ENCODE measurements around the gene FARS2. TPM values are rescaled to one million over a fixed set of nuclear protein-coding genes. Genes with fewer than 3 reads are reported as not detected.
"Not testable (repeated sequence)": the region's sequence is repeated elsewhere in the genome, so short reads cannot be mapped to it uniquely, and the experiment has no call there.

FARS2 gene
- total RNA-seq, 1 donor from 2014 or later: 20.1 TPM

DNA sequence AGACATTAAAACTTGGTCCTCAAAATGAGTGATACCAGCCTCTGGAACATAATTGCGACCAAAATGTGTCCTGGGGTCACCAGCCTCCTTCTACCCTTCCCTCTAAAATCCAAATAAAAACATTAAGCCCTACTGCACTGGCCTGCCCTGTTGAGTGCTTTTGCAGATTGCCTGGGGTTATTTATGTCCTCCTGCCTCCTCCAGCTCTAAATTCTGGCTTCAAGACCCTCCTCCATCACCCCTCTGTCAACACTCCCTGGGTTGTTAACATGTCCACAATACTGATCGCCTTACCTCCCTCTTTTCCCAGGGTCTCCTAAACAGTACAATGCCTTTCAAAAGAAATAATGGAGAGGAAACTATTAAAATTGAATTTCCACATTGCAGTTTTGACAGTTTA lies 418.0 kb downstream of the FARS2 start:
- intact Hi-C loops (cut with micrococcal nuclease): no loop called here

DNA sequence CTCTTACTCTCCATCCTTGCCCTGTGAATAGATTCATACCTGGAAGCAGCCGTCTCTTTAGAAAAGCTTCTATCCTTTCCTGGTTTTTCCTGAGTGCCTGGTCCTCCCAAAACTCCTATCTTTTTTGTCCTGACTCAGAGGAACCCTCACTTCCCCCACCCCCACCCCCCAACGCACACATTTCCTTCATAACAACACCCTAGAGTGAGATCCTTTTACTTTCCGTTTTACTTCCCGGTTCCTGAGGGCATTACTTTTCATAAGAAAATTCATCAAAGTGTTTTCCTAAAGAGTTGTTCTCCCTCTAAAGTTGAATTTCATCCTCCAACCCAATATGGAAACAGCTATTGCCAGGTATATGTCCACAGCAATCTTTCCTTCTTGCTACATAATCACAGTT lies 418.4 kb downstream of the FARS2 start:
- intact Hi-C loops (cut with micrococcal nuclease): no loop called here

DNA sequence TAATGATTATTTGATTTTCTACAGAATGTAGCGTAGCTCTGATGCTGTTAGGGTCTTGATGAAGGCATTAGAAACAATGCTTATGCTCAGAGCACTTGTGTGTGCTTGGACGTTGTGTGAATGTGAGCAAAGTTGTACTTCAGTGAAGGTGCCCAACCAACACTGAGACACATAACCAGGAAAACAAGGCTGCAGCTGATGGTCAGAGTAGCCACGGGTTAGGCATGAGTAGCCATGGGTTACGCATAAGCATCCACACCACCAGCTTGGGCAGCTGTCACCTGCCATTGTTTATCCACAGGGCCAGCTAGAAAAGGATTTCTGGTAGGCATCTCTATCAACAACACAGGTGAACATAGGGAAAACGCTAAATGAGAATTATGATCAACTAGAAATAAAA lies 418.8 kb downstream of the FARS2 start:
- intact Hi-C loops (cut with micrococcal nuclease): no loop called here

DNA sequence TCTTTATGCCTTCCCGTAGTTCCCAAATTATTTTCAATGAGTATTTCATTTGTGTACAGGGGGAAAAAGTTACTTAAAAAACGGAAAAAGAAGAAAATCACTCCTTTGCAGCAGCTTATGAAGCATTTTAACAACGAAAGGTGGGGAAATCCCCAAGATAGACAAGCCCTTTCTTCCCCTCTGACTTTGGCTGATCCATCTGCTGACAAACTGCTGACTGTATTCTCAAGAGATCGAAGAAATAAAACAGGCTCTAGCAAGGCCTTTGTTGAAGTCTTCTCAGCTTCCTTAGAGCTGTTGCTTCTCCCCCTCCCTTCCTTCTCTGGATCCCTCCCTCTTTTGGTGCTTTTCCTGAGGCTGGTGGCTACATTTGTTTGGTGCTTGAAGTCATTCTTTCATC lies 420.2 kb downstream of the FARS2 start:
- intact Hi-C loops (cut with micrococcal nuclease): no loop called here

DNA sequence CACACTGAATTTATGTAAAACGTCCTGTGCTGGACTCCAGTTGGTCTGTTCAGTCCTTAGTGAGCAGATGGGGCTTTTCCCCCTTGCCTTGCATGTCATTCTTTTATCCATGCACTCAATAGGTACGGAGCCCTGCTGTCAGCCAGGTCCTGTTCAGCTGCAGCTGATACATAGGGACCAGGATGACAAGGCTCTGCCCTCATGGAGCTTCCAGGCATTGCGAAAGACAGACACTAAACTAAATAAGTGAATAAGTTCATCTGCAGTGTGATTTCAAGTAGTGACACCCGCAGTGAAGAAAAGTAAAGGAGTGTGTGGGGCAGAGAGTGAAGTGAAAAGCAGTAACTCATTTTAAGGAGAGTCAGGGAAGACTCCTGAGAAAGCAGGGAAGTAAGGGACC lies 421.2 kb downstream of the FARS2 start:
- intact Hi-C loops (cut with micrococcal nuclease): no loop called here

DNA sequence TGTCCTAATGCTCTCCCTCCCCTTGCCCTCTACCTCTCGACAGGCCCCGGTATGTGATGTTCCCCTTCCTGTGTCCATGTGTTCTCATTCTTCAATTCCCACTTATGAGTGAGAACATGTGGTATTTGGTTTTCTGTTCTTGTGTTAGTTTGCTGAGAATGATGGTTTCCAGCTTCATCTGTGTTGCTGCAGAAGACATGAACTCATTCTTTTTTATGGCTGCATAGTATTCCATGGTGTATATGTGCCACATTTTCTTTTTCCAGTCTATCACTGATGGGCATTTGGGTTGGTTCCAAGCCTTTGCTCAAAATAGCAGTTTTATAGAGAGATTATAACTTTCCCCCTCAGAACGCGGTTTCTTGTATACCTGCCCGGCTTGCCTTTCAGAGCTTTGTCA lies 422.4 kb downstream of the FARS2 start:
- intact Hi-C loops (cut with micrococcal nuclease): not testable (repeated sequence)

DNA sequence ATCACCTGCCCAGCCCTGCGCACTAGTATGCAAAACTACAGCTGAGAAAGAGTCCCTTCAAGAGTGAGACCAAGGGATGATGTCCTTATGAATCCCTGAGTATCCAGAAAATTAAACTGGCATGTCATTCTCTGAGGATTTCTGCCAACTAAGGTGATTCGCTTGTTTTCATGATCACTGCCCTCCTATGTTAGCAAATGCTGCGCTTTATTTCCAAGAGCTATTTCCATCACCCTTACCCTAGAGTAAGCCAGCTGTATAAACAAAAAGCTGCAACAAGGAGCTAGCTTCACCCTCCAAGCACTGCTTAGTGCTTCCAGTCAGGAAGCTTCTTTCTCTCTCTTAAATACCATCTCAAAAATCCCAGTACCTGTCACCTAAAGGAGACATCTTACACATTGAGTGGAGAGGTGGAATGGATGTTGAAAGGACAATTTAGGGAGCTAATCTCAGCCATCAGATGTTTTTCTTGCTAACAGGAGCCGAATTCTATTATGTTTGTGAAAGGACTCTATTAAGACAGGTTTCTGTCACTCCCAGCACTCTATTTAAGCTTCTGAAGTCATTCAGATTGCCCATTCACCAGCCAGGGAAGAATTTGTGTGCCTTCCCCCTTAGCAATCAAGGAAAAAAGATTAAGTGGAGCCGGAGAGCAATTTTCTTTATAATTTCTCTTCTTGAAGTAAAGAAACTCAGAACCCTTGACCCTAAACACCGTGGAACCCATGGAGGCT lies 423.2 kb downstream of the FARS2 start:
- intact Hi-C loops (cut with micrococcal nuclease): no loop called here

DNA sequence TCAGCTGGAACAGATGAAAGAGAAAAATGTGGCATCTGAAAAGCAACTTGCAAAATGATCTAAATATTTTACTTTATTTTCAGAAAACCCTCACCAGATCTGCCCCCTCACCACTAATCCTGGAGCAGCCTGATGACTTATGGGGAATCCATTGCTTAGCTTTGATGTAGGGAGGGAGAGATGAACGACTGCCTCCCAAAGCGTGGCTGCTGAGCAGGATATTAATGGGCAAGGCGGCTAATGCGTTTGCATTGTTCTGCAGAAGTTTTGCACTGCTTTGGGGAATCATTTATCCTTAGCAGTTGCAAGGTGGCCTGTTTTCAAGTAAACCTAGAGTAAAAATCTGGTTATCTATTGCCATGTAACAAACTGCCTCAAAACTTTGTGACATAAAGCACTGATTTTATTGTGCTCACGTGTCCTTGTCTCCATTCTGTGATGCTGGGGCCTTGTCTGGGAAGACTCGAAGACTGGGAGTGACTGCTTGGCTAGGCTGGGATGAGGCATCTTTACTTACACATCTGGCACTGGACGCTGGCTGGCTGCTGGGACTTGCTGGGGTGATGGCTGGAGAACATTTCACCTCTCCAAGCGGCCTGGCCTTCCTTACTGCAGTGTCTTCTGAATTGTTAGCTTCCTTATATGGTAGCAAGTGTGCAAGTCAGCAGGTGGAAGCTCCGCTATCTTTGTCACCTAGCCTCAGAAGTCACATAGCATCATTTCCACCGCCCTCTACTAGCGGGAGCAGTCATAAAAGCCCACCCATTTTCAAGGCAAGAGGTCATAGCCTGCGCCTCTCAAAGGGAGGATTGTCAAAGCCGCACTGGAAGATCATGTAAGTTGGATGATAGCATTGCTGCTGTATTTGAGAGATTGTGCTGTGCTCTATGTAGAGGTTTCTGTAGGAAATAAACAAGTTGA lies 432.2 kb downstream of the FARS2 start:
- intact Hi-C loops (cut with micrococcal nuclease): no loop called here

DNA sequence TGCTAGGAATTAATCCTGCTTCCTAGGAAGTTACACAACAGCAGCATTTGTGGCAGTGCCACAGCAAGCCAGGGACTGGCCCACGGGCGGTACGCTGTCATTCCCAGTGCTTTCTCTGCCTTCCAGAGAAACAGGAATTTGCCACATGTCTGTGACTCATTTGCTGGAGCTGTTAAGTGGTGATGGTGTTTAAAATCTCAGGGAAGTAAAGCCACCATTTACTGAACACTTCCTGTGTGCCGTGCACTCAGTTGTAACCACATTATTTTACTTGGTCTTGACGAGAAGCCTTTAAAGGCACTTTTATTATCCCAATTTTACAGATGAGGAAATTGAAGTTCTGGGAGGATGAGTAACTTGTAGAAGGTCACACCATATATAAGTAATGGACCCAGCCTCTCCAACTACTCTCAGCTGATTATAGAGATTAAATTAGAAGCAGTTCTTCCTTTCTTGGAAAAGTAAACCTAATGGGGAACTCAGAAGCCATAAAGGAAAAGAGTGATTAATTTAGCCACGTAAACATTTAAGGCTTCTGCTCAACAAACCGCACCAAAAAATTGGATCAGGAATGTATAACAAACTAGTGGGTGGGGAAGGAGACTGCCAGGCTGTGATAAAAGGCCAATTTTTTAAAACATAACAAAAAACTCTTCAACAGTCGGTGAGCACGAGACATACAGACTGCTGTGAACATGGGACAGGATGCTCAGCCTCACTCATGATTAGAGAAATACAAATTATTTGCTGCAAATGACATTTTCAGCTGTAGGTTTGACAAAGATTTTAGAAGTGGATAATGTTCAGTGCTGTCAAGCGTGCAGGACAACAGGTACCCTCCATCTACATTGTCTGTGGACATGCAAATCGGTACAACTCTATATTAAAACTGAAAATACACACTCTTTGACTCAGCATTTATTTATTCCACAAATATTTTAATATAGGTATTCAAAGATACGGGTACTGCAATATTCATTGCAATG lies 434.2 kb downstream of the FARS2 start:
- intact Hi-C loops (cut with micrococcal nuclease): no loop called here

DNA sequence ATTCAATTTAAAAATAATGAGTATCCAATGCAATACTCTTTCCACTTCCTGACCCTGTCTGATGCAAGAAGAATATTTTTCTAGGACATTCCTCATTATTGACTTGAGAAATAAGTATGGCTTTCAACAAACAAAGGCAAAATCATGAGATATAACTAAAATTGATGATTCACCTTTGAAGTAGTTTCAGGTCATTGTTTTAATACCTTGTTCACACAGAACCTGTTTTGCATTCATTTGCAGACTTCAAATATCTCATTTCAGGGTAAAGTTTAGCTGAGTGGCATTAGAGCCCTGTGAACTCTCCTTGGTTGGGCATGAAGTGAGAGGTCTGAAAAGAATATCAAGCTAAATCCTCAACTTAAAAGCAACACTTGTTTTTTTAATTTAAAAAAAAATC lies 436.2 kb downstream of the FARS2 start:
- intact Hi-C loops (cut with micrococcal nuclease): no loop called here

DNA sequence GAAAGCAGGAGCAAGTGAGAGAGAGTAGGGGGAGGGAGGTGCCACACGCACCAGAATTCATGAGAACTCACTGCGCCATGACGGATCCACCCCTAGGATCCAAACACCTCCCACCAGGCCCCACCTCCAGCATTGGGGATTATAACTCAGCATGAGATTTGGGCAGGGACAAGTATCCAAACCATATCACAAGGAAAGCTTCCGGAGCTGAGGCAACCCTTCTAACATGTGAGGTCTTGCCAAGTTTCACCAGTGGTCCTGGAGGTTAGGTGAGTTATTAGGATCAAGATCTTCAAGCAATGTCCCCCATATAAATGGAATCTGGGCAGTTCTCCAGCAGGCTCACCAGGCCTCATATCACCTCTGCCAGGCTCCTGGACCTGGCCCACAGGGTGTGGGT lies 437.0 kb downstream of the FARS2 start:
- intact Hi-C loops (cut with micrococcal nuclease): no loop called here

DNA sequence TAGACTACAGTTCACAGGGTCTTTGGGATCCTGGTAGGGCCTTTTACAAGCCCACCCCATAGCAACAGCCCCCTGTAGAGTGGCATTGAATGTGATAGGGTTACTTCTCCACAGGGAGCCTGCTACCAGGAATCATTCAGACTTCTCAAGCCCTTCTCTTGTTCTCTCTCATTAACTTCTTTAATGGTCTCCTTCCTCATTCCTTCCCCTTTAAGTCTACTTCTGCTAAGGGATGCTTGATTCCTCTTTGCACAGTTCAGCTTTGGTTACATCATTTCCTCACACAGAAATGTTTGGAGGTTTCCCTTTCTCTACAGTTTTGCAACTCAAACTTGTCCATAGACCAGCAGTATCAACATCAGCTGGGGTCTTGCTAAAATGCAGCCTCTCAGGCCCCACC lies 437.8 kb downstream of the FARS2 start:
- intact Hi-C loops (cut with micrococcal nuclease): not testable (repeated sequence)

DNA sequence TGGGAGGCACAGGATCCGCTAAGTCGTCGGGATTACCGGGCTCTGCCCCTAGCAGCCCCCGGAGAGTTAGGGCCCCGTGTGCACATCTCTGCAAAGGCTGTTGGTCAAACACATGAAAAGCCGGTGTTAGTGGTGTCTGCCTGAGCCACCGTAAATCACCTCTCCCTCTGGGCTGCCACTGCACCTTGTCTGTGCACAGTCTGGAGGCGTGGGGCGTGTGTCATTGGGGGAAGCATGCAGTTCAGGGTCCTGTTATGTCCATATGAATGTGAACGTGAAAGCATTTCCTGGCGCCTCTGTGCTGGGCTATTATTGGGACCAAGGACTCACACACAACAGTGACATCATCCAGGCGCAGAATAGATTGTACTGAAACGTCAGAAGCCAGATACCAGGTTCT lies 439.9 kb downstream of the FARS2 start:
- intact Hi-C loops (cut with micrococcal nuclease): no loop called here

DNA sequence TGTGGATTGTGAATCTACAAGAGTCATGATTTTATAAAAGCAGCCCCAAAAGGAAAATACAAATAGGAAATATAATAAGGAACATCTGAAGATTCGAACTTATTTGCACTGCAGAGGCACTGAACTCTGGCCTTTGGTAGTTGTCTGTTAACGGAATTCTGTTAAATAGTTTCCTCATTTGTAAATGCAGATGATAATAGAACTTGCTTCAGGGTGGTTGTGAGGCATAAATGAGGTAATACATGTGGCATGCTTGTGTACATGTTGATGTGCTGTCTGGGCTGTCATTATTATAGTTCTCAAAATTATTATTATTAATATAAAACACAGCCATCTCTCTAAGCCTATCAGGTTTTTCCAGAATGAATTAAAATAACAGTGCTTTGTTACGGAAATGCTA lies 443.4 kb downstream of the FARS2 start:
- intact Hi-C loops (cut with micrococcal nuclease): no loop called here

DNA sequence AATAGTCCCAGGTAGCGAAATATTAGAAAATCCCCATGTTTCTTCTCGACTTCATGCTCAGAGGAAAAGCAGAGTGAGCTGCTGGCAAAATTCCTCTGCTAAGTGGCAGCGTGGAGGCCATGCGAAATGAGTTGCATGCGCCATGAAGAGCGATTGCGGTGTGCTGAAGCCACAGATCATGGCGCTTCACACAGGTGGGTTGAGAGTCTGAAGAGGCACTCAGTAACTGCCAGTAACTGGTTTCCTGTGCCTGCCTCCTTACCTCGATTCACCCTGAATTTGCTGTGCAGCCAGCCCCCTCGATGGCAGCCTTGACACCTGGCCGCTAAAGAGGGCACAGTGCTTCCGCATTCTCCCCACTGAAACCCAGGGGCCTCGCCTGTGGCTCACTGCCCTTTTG lies 443.9 kb downstream of the FARS2 start:
- intact Hi-C loops (cut with micrococcal nuclease): no loop called here

DNA sequence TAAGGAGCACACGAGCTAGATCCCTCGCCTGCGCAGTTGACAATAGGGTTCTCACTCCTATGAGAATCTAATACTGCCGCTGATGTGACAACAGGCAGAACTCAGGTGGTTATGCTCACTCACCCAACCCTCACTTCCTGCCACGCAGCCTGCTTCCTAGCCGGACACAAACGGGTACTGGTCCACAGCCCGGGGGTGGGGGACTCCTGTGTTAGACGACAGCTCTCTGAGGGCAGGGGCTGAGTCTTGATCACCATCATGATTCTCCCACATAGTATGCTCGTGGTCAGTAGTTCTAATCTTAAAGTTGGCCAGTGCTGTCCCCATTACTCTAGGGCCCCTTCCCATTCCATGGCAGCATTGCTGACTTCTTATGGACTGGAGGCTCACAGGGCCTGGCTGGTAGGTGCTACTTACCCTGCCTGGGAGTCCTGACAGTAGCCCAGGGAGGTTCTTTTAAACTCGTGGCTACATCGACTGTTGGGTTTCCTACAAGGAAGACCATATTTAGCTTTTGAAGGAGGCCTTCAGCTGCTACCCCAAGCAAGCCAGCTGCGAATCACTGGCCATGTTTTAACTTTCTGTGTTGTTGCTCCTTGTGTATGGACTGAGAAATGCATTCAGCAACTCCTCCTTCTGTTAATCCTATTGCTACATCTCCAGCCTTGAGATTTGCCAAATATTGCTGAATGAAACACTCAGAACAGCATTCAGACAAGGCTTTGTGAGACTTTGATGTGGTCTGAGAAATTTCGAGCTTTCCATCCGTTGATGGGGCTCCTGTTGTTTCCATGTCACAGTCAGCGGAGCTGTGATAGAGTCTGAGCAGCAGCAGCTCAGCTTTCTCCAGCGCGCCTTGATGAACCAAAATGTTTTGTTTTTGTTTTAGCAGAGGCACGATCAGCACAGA lies 445.1 kb downstream of the FARS2 start:
- intact Hi-C loops (cut with micrococcal nuclease): no loop called here

DNA sequence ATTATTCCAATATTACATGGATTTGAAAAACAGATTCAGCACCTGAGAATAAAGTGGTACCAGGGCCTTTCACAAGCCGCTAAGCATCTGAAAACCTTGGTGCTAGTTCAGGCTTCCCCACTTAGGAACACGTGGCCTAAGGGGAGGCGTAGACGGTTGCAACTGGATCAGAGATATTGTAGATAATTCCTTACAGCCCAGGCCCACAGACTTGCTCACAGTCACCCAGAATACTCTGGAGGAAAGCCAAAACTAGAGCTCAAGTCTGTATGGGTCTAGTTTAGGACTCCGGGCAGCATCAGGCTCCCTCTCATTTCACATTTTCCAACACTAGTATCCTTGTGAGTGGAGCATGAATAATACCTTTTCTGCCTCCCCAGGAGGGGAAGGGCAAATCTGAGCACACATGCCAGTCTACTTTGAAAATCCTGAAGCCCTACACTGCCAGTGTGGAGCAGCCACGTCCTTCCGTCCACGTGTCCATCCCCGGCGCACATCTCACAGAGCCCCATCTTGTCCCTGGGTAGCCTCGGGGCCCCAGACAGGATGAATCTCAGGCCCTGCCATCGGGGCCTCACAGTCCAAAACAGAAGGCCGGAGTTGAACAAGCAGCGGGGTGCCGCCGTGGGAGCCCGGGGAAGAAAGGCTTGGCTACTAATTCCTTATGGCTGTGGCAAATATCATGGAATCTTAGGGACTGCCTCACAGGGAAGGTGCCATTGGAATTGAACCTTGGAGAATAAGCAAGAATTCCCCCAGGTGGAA lies 446.1 kb downstream of the FARS2 start:
- intact Hi-C loops (cut with micrococcal nuclease): no loop called here

DNA sequence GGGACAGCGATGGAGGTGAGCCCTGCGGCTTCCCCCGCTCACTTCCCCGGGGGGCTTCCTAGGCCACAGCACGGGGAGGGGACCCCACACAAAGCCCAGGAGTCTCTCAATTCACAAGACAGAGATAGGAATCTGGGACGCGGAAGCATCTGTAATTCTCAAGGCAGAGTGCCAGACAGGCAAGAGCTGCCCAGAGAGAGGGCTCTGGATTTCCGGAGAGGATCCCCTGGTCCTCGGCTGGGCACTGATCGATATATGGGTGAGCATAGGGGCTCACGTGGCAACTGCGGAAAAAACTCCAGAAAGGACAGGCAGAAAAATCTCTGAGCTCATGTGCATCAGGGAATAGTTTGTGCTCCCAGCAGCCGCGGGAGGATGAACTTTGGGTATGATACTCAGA lies 449.2 kb downstream of the FARS2 start:
- intact Hi-C loops (cut with micrococcal nuclease): no loop called here

DNA sequence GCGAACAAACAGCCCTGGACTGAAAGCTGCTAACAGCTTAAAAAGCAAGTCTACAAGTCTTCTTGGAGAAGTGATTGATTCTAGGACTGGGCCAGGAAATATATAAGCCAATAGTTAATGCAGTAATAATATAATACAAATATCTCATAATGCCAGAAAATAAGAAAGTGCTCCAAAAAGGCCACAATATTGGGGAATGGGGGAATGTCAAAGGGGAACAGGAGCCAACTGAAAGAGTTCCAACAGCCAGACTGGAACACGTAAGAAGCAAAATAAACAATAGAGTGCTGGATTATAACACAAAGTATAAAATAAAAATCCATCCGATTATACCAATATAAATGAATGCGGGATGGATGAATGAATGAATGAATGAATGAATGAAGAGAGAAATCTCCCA lies 449.6 kb downstream of the FARS2 start:
- intact Hi-C loops (cut with micrococcal nuclease): no loop called here

Data from T-helper 1 cell treated with Interleukin-12 subunit alpha and Interleukin-12 subunit beta and Interleukin-4 antibody, amounts not matched to agents 30 ng/mL and 1 ng/mL, for 36 hours (primary cell).